BLaER1 (cell line): ENCODE results near the gene ERC2.

Source experiments
- H3K27ac ChIP-seq: shearing (Covaris generic); formaldehyde crosslinking; 2 replicates; pipeline ENCODE4 v1.8.1; 2022
- H3K27me3 ChIP-seq: shearing (Covaris generic); formaldehyde crosslinking; 2 replicates; pipeline ENCODE4 v1.8.1; 2022
- H3K36me3 ChIP-seq: shearing (Covaris generic); formaldehyde crosslinking; 2 replicates; pipeline ENCODE4 v1.8.1; 2022
- H3K4me1 ChIP-seq: shearing (Covaris generic); formaldehyde crosslinking; 2 replicates; pipeline ENCODE4 v1.8.1; 2022
- H3K4me2 ChIP-seq: shearing (Covaris generic); formaldehyde crosslinking; 2 replicates; pipeline ENCODE4 v1.8.1; 2022
- H3K4me3 ChIP-seq: shearing (Covaris generic); formaldehyde crosslinking; 2 replicates; pipeline ENCODE4 v1.8.1; 2022
- H3K9ac ChIP-seq: shearing (Covaris generic); formaldehyde crosslinking; 2 replicates; pipeline ENCODE4 v1.8.1; 2022
- H3K9me3 ChIP-seq: shearing (Covaris generic); formaldehyde crosslinking; 2 replicates; pipeline ENCODE4 v1.8.1; 2022
- H4K20me1 ChIP-seq: shearing (Covaris generic); formaldehyde crosslinking; 2 replicates; pipeline ENCODE4 v1.8.1; 2022
- Cebpa-rat ChIP-seq: shearing (Covaris generic); IDR thresholded peaks from 2 replicates; pipeline ENCODE4 v1.8.1; 2022

Gene ERC2

DNA sequence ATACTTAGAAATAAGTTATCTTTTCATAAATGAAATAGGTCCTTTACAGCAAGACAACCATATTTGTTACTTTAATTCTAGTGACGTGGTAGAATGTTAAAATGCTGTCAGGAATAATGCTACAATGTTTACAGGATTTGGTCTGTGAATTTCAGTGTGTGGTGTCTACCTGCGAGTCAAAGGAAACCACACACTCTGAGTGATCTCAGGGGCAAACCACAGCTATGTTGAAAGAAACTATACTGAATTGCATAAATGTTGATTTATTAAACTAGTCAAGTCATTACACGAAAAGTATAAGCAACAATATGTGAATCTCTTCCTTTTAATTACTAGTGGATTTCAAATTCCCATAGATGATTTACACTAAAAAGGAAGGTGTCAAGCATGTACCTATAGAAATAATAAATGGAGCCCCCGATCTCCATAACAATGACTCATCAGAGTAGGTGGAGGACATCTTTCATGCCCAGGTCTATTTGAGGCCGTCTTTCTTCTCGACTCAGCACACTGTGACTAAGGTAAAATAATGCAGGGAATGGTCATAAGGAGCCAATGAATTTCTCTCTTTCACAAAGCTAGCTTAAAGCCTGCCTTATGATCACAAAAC lies 463.0 kb downstream of the ERC2 start:
- H3K4me1 ChIP-seq, result no peaks in the 10 kb centered on the region
- no peaks in the 10 kb centered on the region for H3K36me3 ChIP-seq
- H3K4me3 ChIP-seq, result no peak overlapping the region
- no peak for TF ChIP-seq Cebpa-rat
- H3K27ac ChIP-seq, result no peak overlapping the region
- no peak overlapping the region for H3K4me2 ChIP-seq
- H3K9ac ChIP-seq, result no peak overlapping the region
- no peaks in the 10 kb centered on the region for H3K27me3 ChIP-seq
- H4K20me1 ChIP-seq, result no peaks in the 10 kb centered on the region
- no peaks in the 10 kb centered on the region for H3K9me3 ChIP-seq

DNA sequence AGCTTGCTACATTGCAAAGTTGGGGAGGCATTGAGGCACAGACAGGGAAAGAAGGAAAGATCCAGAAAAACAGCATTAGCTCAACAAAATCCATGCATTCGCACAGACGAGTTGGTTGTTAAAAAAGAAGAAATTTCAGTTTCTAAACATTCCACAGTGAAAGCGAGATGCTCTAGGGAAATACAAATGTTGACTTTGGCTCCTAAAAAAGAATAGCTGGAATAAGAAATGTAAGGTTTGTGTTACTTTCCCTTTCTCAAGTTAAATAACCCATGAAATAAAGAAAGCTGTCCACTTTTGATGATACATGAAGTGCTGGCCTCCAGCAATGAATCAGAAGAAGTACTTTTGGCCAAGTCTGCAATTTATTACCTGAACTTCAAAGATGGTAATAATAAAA lies 465.1 kb downstream of the ERC2 start:
- no peak overlapping the region for H3K27ac ChIP-seq
- H3K4me1 ChIP-seq, result no peaks in the 10 kb centered on the region

GRCh38 chr3:56001991-56002390 lies 466.3 kb downstream of the ERC2 start:
- Histone ChIP-seq H3K9ac (no peak overlapping the region), H3K27ac (no peak overlapping the region), H3K4me3 (no peak overlapping the region), H3K36me3 (no peaks in the 10 kb centered on the region), H3K4me2 (no peak overlapping the region), H3K9me3 (no peaks in the 10 kb centered on the region), H4K20me1 (no peaks in the 10 kb centered on the region), H3K27me3 (no peaks in the 10 kb centered on the region), H3K4me1 (no peaks in the 10 kb centered on the region)
- TF ChIP-seq Cebpa-rat, result no peak

More for the DNA sequence above, 465.1 kb downstream of the ERC2 start:
- no peak overlapping the region for H3K9ac ChIP-seq
- H3K9me3 ChIP-seq, result no peaks in the 10 kb centered on the region
- H3K4me2 ChIP-seq, result no peak overlapping the region
- no peaks in the 10 kb centered on the region for H3K27me3 ChIP-seq
- no peaks in the 10 kb centered on the region for H3K36me3 ChIP-seq
- no peak for TF ChIP-seq Cebpa-rat
- no peak overlapping the region for H3K4me3 ChIP-seq
- no peaks in the 10 kb centered on the region for H4K20me1 ChIP-seq

DNA sequence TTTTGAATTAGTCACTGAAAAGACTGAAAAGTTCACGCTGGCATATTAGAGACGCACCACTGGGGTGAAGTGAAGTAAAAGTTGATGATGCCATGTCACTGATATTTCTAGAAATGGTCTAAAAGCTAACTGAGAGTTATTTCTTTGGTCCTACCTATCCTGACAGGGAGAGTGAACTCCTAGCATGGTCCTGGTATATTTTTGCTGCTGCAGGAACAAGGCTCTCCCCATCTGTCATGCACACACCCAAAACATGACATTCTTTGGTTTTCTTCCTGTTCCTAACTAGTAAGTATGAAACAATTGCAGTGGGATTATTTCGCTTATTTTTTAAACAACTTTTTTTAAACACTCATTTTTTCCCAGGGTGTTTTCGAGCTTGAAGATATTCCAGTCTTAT lies 466.7 kb downstream of the ERC2 start:
- H3K9ac ChIP-seq, result no peak overlapping the region

GRCh38 chr3:55989366-55989765 lies 478.9 kb downstream of the ERC2 start:
- no peaks in the 10 kb centered on the region for H3K36me3 ChIP-seq
- no peak for TF ChIP-seq Cebpa-rat
- H3K4me3 ChIP-seq, result no peak overlapping the region
- H3K9me3 ChIP-seq, result no peaks in the 10 kb centered on the region
- no peak overlapping the region for H3K9ac ChIP-seq
- no peaks in the 10 kb centered on the region for H3K4me1 ChIP-seq
- H3K27me3 ChIP-seq, result no peaks in the 10 kb centered on the region
- no peak overlapping the region for H3K27ac ChIP-seq
- no peaks in the 10 kb centered on the region for H4K20me1 ChIP-seq
- no peak overlapping the region for H3K4me2 ChIP-seq

More for the DNA sequence above, 466.7 kb downstream of the ERC2 start:
- Histone ChIP-seq H3K27me3 (no peaks in the 10 kb centered on the region), H4K20me1 (no peaks in the 10 kb centered on the region), H3K27ac (no peak overlapping the region), H3K4me3 (no peak overlapping the region), H3K9me3 (no peaks in the 10 kb centered on the region), H3K4me1 (no peaks in the 10 kb centered on the region), H3K36me3 (no peaks in the 10 kb centered on the region), H3K4me2 (no peak overlapping the region)
- no peak for TF ChIP-seq Cebpa-rat

DNA sequence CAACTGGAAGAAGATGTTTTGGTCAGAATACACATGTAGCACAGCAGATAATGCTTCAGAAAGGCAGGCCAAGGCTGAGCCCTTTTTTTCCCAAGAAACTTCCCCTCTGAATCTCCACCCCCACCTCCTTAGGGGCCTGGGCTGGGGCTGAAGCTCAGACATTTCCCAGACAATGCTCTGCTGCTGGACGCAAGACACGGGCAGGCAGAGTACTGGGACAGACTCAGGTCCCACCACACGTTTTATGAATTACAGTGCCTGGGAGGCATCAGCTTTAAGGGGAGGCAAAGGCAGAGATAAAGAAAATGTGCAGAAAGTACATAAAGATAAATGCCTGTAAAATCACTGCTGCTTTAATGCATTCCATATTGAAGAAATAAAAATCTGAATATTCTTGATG lies 479.4 kb downstream of the ERC2 start:
- Histone ChIP-seq H3K4me3 (no peak overlapping the region), H4K20me1 (no peaks in the 10 kb centered on the region), H3K4me2 (no peak overlapping the region), H3K27ac (no peak overlapping the region), H3K4me1 (no peaks in the 10 kb centered on the region), H3K9me3 (no peaks in the 10 kb centered on the region), H3K9ac (no peak overlapping the region), H3K27me3 (no peaks in the 10 kb centered on the region), H3K36me3 (no peaks in the 10 kb centered on the region)
- TF ChIP-seq Cebpa-rat, result no peak

- H3K36me3 ChIP-seq, result no peaks in the 10 kb centered on the region
- H3K4me2 ChIP-seq, result no peak overlapping the region
- no peak for TF ChIP-seq Cebpa-rat
- H3K27me3 ChIP-seq, result no peaks in the 10 kb centered on the region
- H4K20me1 ChIP-seq, result no peaks in the 10 kb centered on the region
- no peak overlapping the region for H3K9ac ChIP-seq
- H3K9me3 ChIP-seq, result no peaks in the 10 kb centered on the region
- H3K4me3 ChIP-seq, result no peak overlapping the region
- H3K27ac ChIP-seq, result no peak overlapping the region
- H3K4me1 ChIP-seq, result no peaks in the 10 kb centered on the region
These were observed 483.6 kb downstream of the ERC2 start for GRCh38 chr3:55984626-55985025.

DNA sequence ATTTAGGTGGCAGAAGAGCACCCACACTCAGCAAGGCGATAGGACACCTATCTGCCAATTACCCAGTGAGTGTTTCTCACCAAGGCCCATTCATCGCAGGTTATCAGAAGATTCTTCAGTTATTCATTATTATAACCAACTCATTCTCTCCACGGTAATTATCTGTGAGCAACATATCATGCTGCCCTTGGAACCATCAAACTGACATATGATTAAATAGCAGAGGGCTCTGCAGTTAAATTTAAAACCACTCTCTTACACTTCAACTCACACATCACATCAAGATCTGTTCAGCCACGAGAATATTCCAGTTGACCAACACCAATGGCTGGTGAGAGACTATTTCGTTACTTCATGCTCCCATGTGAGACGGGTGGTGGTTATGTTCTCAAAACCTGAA lies 489.3 kb downstream of the ERC2 start:
- H3K4me1 ChIP-seq, result no peaks in the 10 kb centered on the region
- no peak overlapping the region for H3K27ac ChIP-seq
- H3K9me3 ChIP-seq, result no peaks in the 10 kb centered on the region
- no peaks in the 10 kb centered on the region for H3K36me3 ChIP-seq
- H3K4me3 ChIP-seq, result no peak overlapping the region
- no peak overlapping the region for H3K4me2 ChIP-seq
- H3K9ac ChIP-seq, result no peak overlapping the region
- no peak for TF ChIP-seq Cebpa-rat
- no peaks in the 10 kb centered on the region for H4K20me1 ChIP-seq
- no peaks in the 10 kb centered on the region for H3K27me3 ChIP-seq

GRCh38 chr3:55974421-55975165 lies 493.7 kb downstream of the ERC2 start:
- H3K4me2 ChIP-seq, result no peak overlapping the region
- H3K9me3 ChIP-seq, result no peaks in the 10 kb centered on the region
- no peaks in the 10 kb centered on the region for H3K4me1 ChIP-seq
- no peaks in the 10 kb centered on the region for H3K36me3 ChIP-seq
- no peaks in the 10 kb centered on the region for H4K20me1 ChIP-seq
- H3K27ac ChIP-seq, result no peak overlapping the region
- no peak overlapping the region for H3K4me3 ChIP-seq
- no peak for TF ChIP-seq Cebpa-rat
- H3K9ac ChIP-seq, result no peak overlapping the region
- no peaks in the 10 kb centered on the region for H3K27me3 ChIP-seq

DNA sequence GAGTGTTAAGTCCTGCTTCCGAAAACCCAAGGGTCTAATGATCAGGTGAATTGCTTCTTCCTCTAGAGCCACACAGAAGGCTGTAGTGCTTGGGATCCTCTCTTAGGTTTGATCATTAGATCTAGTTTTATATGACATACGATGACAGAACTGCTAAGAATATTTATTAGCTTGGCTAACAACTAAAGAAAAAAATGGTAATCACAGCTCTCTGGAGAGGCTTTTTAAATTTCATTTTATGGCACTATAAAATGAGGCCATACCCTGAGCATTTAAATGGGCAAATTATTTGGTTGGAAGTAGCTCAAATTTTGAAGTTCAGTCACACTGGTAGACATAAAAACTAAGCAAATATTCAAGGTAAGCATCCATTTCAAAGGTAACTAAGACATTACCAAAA lies 498.6 kb downstream of the ERC2 start:
- no peak overlapping the region for H3K4me3 ChIP-seq
- H3K36me3 ChIP-seq, result no peaks in the 10 kb centered on the region
- no peaks in the 10 kb centered on the region for H4K20me1 ChIP-seq
- TF ChIP-seq Cebpa-rat, result no peak
- H3K27me3 ChIP-seq, result no peaks in the 10 kb centered on the region; the same call in 1 of the 2 replicates
- H3K9me3 ChIP-seq, result no peaks in the 10 kb centered on the region
- H3K9ac ChIP-seq, result no peak overlapping the region
- peaks cover 15% of the 10 kb centered on the region for H3K4me1 ChIP-seq
- H3K27ac ChIP-seq, result no peak overlapping the region
- no peak overlapping the region for H3K4me2 ChIP-seq

GRCh38 chr3:55968331-55968730 lies 499.9 kb downstream of the ERC2 start:
- Histone ChIP-seq H3K4me3 (no peak overlapping the region), H3K9me3 (no peaks in the 10 kb centered on the region), H3K4me1 (peaks cover 15% of the 10 kb centered on the region), H3K9ac (no peak overlapping the region), H3K4me2 (no peak overlapping the region), H4K20me1 (no peaks in the 10 kb centered on the region), H3K27ac (no peak overlapping the region), H3K27me3 (no peaks in the 10 kb centered on the region; the same call in 1 of the 2 replicates), H3K36me3 (no peaks in the 10 kb centered on the region)
- no peak for TF ChIP-seq Cebpa-rat
